Prostate gland (tissue), 2 donors: ENCODE measurements around the gene DTX4. TPM values are rescaled to one million over a fixed set of nuclear protein-coding genes. Genes with fewer than 3 reads are reported as not detected.
A peak's percentile ranks its signal among the peaks of the same experiment; 100 is the strongest.

Experiments
- DNase-seq: peaks from one replicate; pipeline ENCODE4 v3.0.0-alpha.2; 2019; ENCODE audit warnings: low spot score
- H3K27ac ChIP-seq, 2 donors: fragments of 200-600 bp; sonication (generic); 2 replicates each; pipeline ENCODE4 v1.5.1; 2017 to 2019
- H3K27me3 ChIP-seq: fragments of 200-600 bp; sonication (generic); replicated peaks from 2 replicates; pipeline ENCODE4 v1.5.1; 2019; ENCODE audit not compliant: insufficient read depth
- H3K36me3 ChIP-seq, 2 donors: fragments of 200-600 bp; sonication (generic); 1 replicate in 1 of 2; 2 replicates in 1 of 2; pipeline versions ENCODE4 v1.5.1 to v1.8.1; 2017 to 2019
- H3K4me1 ChIP-seq: fragments of 200-600 bp; sonication (generic); replicated peaks from 2 replicates; pipeline ENCODE4 v1.5.1; 2019
- H3K4me3 ChIP-seq, 2 donors: fragments of 200-600 bp; sonication (generic); 2 replicates each; pipeline ENCODE4 v1.5.1; 2017 to 2019
- H3K9me3 ChIP-seq: fragments of 200-600 bp; sonication (generic); 2 replicates; pipeline ENCODE4 v1.5.1; 2017
- POLR2A ChIP-seq: fragments of 450-650 bp; IDR thresholded peaks from one replicate; pipeline ENCODE4 v1.6.1; 2016; ENCODE audit warnings: antibody characterized with exemption, mild to moderate bottlenecking
- POLR2AphosphoS5 ChIP-seq: sonication (generic); formaldehyde crosslinking; IDR thresholded peaks from one replicate; pipeline ENCODE4 v1.6.1; 2017; ENCODE audit warnings: antibody characterized with exemption
- WGBS: methylation state at CpG from one replicate; pipeline ENCODE4 v1.1.5; 2018; 5-methylcytosine and 5-hydroxymethylcytosine counted together
- intact Hi-C: fragments of 100-400 bp; cut with DNase I; formaldehyde crosslinking; loops from one replicate; pipeline ENCODE4 v1.14.2; 2022
- total RNA-seq, 2 donors: library from RNA; depleted of rRNA; stranded (reverse); fragments of >200 nt; gene quantifications; one replicate each; pipeline ENCODE4 v1.1.0, GENCODE V29; 2016
- TF ChIP-seq, protein P1 (sequence below), 4 experiments: fragments of 200-600 bp in 2 of 4; fragments of 450-650 bp in 2 of 4; sonication (generic) in 2 of 4; IDR thresholded peaks; 1 replicate in 3 of 4; 2 replicates in 1 of 4; pipeline ENCODE4 v1.5.1; 2016 to 2019; ENCODE audit warnings: antibody characterized with exemption in 4 of 4, mild to moderate bottlenecking in 2 of 4, moderate library complexity in 2 of 4

The DTX4 gene
- total RNA-seq, 2 donors from 2014 or later, result 6.9 to 10.7 TPM

DNA sequence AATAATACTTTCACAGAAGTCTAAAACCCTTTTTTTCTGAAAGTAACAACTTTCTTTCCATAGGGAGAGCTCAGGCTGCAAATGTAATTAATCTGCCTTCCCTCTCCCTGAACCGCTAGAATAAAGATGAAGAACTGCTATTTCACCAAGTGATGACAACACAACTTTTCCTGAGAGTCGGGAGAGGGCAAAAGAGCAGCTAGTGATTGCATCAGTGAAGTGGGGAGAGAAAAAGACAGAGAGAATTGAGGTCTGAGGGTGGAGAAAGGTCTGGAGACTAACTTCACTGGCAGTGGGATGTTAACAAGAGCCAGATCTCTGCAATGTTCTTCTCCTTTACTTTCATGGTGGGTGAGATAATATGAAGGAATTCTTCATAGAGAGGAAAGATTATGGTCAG is 51.7 kb downstream of the DTX4 start:
- Histone ChIP-seq H3K9me3 (no peaks in the 10 kb centered on the region), H3K27ac (no peak overlapping the region), H3K36me3 (no peaks in the 10 kb centered on the region), H3K4me1 (no peaks in the 10 kb centered on the region), H3K4me3 (no peak overlapping the region), H3K27me3 (no peaks in the 10 kb centered on the region)
- WGBS, result 52% methylated on average over 2 of the region's 2 CpGs
- DNase-seq, result no peak
- TF ChIP-seq POLR2A (no peak), POLR2AphosphoS5 (no peak)
- TF ChIP-seq, protein P1, sequence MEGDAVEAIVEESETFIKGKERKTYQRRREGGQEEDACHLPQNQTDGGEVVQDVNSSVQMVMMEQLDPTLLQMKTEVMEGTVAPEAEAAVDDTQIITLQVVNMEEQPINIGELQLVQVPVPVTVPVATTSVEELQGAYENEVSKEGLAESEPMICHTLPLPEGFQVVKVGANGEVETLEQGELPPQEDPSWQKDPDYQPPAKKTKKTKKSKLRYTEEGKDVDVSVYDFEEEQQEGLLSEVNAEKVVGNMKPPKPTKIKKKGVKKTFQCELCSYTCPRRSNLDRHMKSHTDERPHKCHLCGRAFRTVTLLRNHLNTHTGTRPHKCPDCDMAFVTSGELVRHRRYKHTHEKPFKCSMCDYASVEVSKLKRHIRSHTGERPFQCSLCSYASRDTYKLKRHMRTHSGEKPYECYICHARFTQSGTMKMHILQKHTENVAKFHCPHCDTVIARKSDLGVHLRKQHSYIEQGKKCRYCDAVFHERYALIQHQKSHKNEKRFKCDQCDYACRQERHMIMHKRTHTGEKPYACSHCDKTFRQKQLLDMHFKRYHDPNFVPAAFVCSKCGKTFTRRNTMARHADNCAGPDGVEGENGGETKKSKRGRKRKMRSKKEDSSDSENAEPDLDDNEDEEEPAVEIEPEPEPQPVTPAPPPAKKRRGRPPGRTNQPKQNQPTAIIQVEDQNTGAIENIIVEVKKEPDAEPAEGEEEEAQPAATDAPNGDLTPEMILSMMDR (IDR thresholded peaks at IDR 0.05), result no peak
- intact Hi-C loops, result no loop called here

DNA sequence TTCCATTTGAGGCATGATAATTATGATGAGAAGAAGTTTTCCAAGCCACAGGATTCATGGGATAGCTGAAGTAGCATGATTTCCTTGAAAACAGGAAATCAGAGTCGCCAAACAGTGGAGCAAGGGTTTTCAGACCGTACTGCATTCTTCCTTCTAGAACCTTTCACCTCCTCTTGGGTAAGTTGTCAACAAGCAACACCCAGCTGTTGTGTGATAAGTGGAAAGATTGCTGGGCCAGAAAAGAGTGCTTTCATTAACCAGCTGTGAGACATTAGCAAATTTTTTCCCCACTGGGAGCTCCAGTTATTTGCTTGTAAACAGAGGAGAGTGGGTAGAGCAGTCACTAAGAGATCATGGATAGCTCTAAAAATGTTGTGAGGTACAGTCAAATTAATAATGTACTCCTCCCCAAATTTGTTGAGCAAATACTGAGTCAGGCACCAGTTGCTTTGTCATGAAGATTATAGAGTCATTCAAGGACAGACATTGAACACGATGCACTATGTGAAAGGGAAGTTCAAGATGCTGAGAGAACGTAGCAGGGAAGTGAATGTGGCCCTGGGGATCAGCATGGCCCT is 52.5 kb downstream of the DTX4 start:
- intact Hi-C loops, result no loop called here
- Histone ChIP-seq H3K27ac (no peak overlapping the region), H3K27me3 (no peaks in the 10 kb centered on the region), H3K9me3 (no peaks in the 10 kb centered on the region), H3K4me1 (no peaks in the 10 kb centered on the region), H3K4me3 (no peak overlapping the region), H3K36me3 (no peaks in the 10 kb centered on the region)
- WGBS, result 43% methylated on average over 4 of the region's 4 CpGs
- no peak for DNase-seq
- TF ChIP-seq, protein P1 (IDR thresholded peaks at IDR 0.05), result no peak
- TF ChIP-seq POLR2AphosphoS5, result peak; percentile 2
- TF ChIP-seq POLR2A, result no peak

DNA sequence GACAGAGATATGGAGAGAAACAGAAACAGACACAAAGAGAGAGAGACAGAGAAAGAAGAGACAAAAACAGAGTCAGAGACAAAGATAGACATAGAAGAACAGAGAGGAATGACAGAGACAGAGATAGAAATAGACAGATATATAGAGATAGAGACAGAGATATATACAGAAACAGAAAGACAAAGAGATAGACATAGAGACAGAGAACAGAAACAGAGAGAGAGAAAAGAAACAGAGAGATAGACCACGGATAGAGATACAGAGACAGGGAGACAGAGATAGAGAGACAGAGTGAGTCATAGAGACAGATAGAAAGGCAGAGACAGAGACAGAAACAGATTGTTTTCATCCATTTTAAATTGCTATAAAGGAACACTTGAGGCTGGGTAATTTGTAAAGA is 53.1 kb downstream of the DTX4 start:
- WGBS, result 52% methylated on average over 1 of the region's 1 CpG
- intact Hi-C loops, result no loop called here
- no peaks in the 10 kb centered on the region for H3K4me1 ChIP-seq
- no peak overlapping the region for H3K4me3 ChIP-seq
- no peaks in the 10 kb centered on the region for H3K9me3 ChIP-seq
- no peak for DNase-seq
- no peaks in the 10 kb centered on the region for H3K36me3 ChIP-seq
- H3K27me3 ChIP-seq, result no peaks in the 10 kb centered on the region
- no peak overlapping the region for H3K27ac ChIP-seq
- TF ChIP-seq, protein P1 (IDR thresholded peaks at IDR 0.05), result no peak
- TF ChIP-seq POLR2A (no peak), POLR2AphosphoS5 (no peak)

DNA sequence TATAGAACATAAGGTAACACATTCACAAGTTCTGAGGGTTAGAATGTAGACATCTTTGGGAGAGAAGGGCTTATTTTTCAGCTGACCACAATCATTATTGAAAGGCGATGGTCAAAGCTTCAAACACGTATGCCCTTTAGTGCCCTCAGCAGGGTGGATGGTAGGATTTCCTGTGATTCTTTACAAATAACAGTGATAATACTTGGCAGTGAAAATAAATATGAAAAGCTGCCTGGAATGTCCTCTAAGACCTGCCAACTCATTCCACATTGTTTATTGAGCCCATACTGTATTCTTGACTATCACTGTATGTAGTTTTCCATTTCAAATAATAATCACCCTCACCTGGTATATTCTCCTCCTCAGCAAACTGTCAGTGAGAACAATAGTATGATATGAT is 54.5 kb downstream of the DTX4 start:
- Histone ChIP-seq H3K4me1 (no peaks in the 10 kb centered on the region), H3K4me3 (no peak overlapping the region), H3K27ac (no peak overlapping the region), H3K36me3 (no peaks in the 10 kb centered on the region), H3K27me3 (no peaks in the 10 kb centered on the region), H3K9me3 (no peaks in the 10 kb centered on the region)
- DNase-seq, result no peak
- 65% methylated on average over 2 of the region's 2 CpGs for WGBS
- TF ChIP-seq POLR2A, result no peak
- TF ChIP-seq POLR2AphosphoS5, result no peak
- TF ChIP-seq, protein P1 (IDR thresholded peaks at IDR 0.05), result no peak
- intact Hi-C loops, result no loop called here

DNA sequence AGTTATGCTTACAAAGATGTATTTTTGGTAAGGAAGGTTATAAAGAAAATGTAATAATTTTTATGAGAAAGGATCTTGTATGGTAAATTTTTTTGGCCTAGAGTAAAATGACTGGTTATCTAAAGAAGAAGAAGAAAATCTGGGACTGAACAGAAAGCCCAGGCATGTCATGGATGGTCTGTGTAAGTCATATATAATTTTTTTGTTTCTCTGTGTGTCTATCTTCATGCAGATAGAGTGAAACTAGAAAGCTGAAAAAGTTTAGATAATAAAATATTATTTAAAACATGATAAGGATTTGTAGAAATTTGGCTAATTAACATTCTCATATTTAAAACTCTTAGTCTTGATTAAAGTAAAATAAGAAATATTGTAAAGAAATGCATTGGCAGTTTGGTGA is 68.4 kb downstream of the DTX4 start:
- DNase-seq, result no peak
- Histone ChIP-seq H3K27ac (no peak overlapping the region), H3K4me3 (no peak overlapping the region), H3K36me3 (no peaks in the 10 kb centered on the region), H3K9me3 (no peaks in the 10 kb centered on the region), H3K4me1 (no peaks in the 10 kb centered on the region), H3K27me3 (no peaks in the 10 kb centered on the region)
- intact Hi-C loops, result no loop called here
- no peak for TF ChIP-seq POLR2A
- TF ChIP-seq, protein P1 (IDR thresholded peaks at IDR 0.05), result no peak
- no peak for TF ChIP-seq POLR2AphosphoS5
